Measurements from ENCODE around the gene FYB1. TPM values are rescaled to one million over a fixed set of nuclear protein-coding genes. Genes with fewer than 3 reads are reported as not detected.

Gene FYB1
- total and polyA plus RNA-seq, 2 donors (not counting 1 experiment from before 2014, with no cell fraction given) = 1.3 to 1.4 TPM

GRCh38 chr5:39200081-39200480 lies 19.3 kb downstream of the FYB1 start:
- no peak overlapping the region for H3K4me2 ChIP-seq (replicated peaks; ENCODE audit: low read depth, low read length, poor library complexity, severe bottlenecking)
- H3K9me3 ChIP-seq (ENCODE audit: control extremely low read depth in 1 of 3, control insufficient read depth in 2 of 3, insufficient read depth in 1 of 3, low read length in 2 of 3) = no peaks in the 10 kb centered on the region
- CTCF ChIA-PET = interaction anchor here (2.4 kb wide), 1 partner anchor 17 kb away, joined by 13 read pairs; no protein-coding TSS in a partner anchor
- H3K36me3 ChIP-seq (replicated peaks in 1 of 2; ENCODE audit: control extremely low read depth in 1 of 2, control insufficient read depth in 1 of 2, extremely low read depth in 1 of 2, insufficient read depth in 2 of 2, low read length in 1 of 2) = no peaks in the 10 kb centered on the region
- H3K27ac ChIP-seq (ENCODE audit: low read length in 2 of 2) = no peak overlapping the region
- H3K9ac ChIP-seq (ENCODE audit: low read length) = no peak overlapping the region
- 100% methylated on average over 2 of the region's 4 CpGs for WGBS (ENCODE audit: insufficient coverage)
- DNase-seq = no peak
- Mint-ChIP-seq H3K27me3 (peaks cover 10% of the 10 kb centered on the region), H3K9me3 (ENCODE audit: insufficient read depth) (no peaks in the 10 kb centered on the region), H3K27ac (no peak overlapping the region), H3K4me3 (no peak overlapping the region), H3K4me1 (peaks cover 20% of the 10 kb centered on the region)
- TF ChIP-seq EZH2 (IDR thresholded peaks at IDR 0.05; ENCODE audit: borderline replicate concordance, insufficient read depth, low read depth, low read length, poor library complexity, severe bottlenecking) (no peak), CTCF (IDR thresholded peaks at IDR 0.05) (no peak)
- ATAC-seq (ENCODE audit: low read depth) = no peak
- H3K79me2 ChIP-seq (ENCODE audit: control insufficient read depth, insufficient read depth, low read length) = no peaks in the 10 kb centered on the region
- H3K4me3 ChIP-seq (ENCODE audit: control extremely low read depth in 1 of 5, extremely low read depth in 1 of 5, insufficient read depth in 1 of 5, low read depth in 2 of 5, low read length in 4 of 5) = peak overlapping the region in 1 of 5 experiments; percentile 42
- no peaks in the 10 kb centered on the region for H3K27me3 ChIP-seq (replicated peaks in 1 of 4; ENCODE audit: control extremely low read depth in 1 of 4, control insufficient read depth in 3 of 4, insufficient read depth in 4 of 4, low read length in 3 of 4)
- peaks cover 12 to 13% of the 10 kb centered on the region in 2 donors for H3K4me1 ChIP-seq (ENCODE audit: control insufficient read depth in 2 of 2, insufficient read depth in 2 of 2, low read length in 2 of 2)
- POLR2A ChIA-PET = no interaction called here
- H4K20me1 ChIP-seq (ENCODE audit: control insufficient read depth, insufficient read depth, low read length, poor library complexity, severe bottlenecking) = no peaks in the 10 kb centered on the region
- H2AFZ ChIP-seq (ENCODE audit: insufficient read depth, low read depth, low read length, poor library complexity, severe bottlenecking) = no peak overlapping the region
- intact Hi-C loops (cut with micrococcal nuclease) = no loop called here

GRCh38 chr5:39199335-39199734 lies 20.0 kb downstream of the FYB1 start:
- H3K27me3 Mint-ChIP-seq = peaks cover 16% of the 10 kb centered on the region
- Histone ChIP-seq H3K36me3 (replicated peaks in 1 of 2; ENCODE audit: control extremely low read depth in 1 of 2, control insufficient read depth in 1 of 2, extremely low read depth in 1 of 2, insufficient read depth in 2 of 2, low read length in 1 of 2) (no peaks in the 10 kb centered on the region), H3K27me3 (replicated peaks in 1 of 4; ENCODE audit: control extremely low read depth in 1 of 4, control insufficient read depth in 3 of 4, insufficient read depth in 4 of 4, low read length in 3 of 4) (no peaks in the 10 kb centered on the region), H4K20me1 (ENCODE audit: control insufficient read depth, insufficient read depth, low read length, poor library complexity, severe bottlenecking) (no peaks in the 10 kb centered on the region), H3K9me3 (ENCODE audit: control extremely low read depth in 1 of 3, control insufficient read depth in 2 of 3, insufficient read depth in 1 of 3, low read length in 2 of 3) (no peaks in the 10 kb centered on the region), H3K27ac (ENCODE audit: low read length in 2 of 2) (no peak overlapping the region), H3K4me3 (ENCODE audit: control extremely low read depth in 1 of 5, extremely low read depth in 1 of 5, insufficient read depth in 1 of 5, low read depth in 2 of 5, low read length in 4 of 5) (no peak overlapping the region), H3K79me2 (ENCODE audit: control insufficient read depth, insufficient read depth, low read length) (no peaks in the 10 kb centered on the region), H3K4me2 (replicated peaks; ENCODE audit: low read depth, low read length, poor library complexity, severe bottlenecking) (no peak overlapping the region), H2AFZ (ENCODE audit: insufficient read depth, low read depth, low read length, poor library complexity, severe bottlenecking) (no peak overlapping the region), H3K4me1 (ENCODE audit: control insufficient read depth in 2 of 2, insufficient read depth in 2 of 2, low read length in 2 of 2) (peaks cover 12 to 13% of the 10 kb centered on the region in 2 donors), H3K9ac (ENCODE audit: low read length) (no peak overlapping the region)
- DNase-seq (no peak), ATAC-seq (ENCODE audit: low read depth) (no peak)
- TF ChIP-seq CTCF (IDR thresholded peaks at IDR 0.05) = no peak
- no peak for TF ChIP-seq EZH2 (IDR thresholded peaks at IDR 0.05; ENCODE audit: borderline replicate concordance, insufficient read depth, low read depth, low read length, poor library complexity, severe bottlenecking)
- H3K4me3 Mint-ChIP-seq = no peak overlapping the region
- H3K9me3 Mint-ChIP-seq (ENCODE audit: insufficient read depth) = no peaks in the 10 kb centered on the region
- POLR2A ChIA-PET = no interaction called here
- WGBS (ENCODE audit: insufficient coverage) = no CpG with 5 or more reads among the region's 3 CpGs
- CTCF ChIA-PET = no interaction called here
- intact Hi-C loops (cut with micrococcal nuclease) = no loop called here
- H3K4me1 Mint-ChIP-seq = peaks cover 20% of the 10 kb centered on the region
- H3K27ac Mint-ChIP-seq = no peak overlapping the region

All from B cell (primary cell).